ENCODE results near the gene FLCN.

Gene FLCN

GRCh38 chr17:17166446-17166845, 70.5 kb downstream of the FLCN start:
- DNase-seq (ENCODE audit: low spot score), result no peak

- DNase-seq (ENCODE audit: low spot score), result no peak
Observed at GRCh38 chr17:17165666-17166308, 71.2 kb downstream of the FLCN start.

- no peak for DNase-seq (ENCODE audit: low spot score)
Observed at GRCh38 chr17:17164676-17165075, 72.3 kb downstream of the FLCN start.

- DNase-seq (ENCODE audit: low spot score), result no peak
Observed at GRCh38 chr17:17164156-17164555, 72.8 kb downstream of the FLCN start.
